Stimulated activated naive CD4-positive, alpha-beta T cell treated with Interleukin-2 at 50 U/mL for 16 hours (primary cell): ENCODE results near the gene PODNL1.

ENCODE experiments used
- DNase-seq: peaks from one replicate; lab custom pipeline; 2025; lab: John Stamatoyannopoulos, UW

The PODNL1 gene, protein sequence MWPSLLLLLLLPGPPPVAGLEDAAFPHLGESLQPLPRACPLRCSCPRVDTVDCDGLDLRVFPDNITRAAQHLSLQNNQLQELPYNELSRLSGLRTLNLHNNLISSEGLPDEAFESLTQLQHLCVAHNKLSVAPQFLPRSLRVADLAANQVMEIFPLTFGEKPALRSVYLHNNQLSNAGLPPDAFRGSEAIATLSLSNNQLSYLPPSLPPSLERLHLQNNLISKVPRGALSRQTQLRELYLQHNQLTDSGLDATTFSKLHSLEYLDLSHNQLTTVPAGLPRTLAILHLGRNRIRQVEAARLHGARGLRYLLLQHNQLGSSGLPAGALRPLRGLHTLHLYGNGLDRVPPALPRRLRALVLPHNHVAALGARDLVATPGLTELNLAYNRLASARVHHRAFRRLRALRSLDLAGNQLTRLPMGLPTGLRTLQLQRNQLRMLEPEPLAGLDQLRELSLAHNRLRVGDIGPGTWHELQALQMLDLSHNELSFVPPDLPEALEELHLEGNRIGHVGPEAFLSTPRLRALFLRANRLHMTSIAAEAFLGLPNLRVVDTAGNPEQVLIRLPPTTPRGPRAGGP

DNA sequence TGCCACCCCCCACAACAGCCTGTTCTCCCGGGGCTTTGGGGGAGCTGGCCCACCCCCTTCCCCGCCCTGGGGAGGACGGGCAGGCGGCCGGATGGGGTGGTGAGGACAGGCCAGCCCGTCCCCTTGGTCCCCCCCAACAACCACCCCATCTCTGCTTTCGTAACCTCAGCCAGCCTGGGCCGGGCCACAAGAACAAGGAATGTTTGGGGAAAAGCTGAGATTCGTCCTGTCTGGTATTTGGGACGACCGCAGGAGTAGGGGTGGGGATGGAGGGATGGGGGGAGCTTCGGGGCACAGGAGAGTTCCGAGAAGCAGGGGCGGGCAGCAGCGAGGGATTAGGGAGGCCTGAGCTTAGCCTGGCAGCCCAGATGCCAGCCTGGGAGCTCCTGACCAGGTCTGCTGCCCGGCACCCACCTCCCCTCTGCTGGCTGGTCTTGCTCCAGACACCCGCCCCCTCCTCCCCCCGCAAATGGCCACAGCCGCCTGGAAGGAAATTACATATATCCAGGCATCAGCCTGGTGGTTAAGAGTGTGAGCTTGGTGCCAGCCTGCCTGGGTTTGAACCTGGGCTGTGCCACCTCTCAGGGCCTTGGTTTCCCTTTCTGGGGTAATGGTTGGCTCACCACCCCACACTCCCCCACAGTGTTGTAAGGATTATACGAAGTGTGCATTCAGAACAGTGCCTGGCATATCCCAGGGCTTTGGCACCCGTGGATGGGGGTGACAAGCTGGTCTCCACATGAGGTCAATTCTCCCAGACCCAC lies at the start of gene PODNL1:
TSS of gene PODNL1 (minus strand) at position 117 of the 764 bp plus-strand sequence. CDS start 236 bp downstream, outside the sequence.
- no peak for DNase-seq

DNA sequence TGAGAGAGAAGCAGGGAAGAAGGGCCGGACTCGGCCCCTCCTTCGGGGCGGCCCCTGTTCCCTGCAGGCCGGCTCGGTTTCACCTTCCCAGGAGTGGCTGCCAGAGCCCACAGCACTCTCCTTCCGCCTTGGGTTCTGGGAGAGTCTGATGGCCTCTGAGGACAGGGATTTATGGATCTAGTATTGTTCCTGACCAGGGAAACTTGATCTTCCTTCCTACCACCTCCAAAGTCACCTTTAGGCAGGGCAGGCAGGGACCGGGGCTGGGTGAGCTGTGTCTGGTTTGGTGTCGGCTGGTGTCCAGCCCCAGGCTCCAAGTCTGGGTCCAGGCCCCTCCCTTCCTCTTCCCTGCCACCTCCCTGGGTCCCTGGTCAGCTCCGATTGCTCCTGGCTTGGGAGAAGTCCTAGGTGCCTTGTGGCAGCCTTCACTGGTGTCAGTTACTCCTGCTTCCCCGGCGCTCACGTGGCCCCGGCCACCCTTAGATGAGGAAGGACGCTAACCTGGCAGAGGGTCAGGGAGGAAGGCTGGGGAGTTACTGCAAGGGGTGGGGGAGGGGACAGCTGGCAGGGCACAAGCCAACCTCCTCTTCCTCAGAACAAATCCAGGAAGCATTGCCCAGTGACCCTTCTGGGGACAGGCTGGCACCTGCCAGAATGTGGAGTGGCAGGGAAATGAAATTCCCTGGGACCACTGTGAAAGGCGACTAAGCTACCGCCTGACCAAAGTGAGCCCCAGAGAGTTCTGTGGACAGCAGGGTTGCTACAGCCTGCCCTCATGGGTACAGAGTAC lies 49.1 kb upstream of the PODNL1 start:
- DNase-seq, result no peak

DNA sequence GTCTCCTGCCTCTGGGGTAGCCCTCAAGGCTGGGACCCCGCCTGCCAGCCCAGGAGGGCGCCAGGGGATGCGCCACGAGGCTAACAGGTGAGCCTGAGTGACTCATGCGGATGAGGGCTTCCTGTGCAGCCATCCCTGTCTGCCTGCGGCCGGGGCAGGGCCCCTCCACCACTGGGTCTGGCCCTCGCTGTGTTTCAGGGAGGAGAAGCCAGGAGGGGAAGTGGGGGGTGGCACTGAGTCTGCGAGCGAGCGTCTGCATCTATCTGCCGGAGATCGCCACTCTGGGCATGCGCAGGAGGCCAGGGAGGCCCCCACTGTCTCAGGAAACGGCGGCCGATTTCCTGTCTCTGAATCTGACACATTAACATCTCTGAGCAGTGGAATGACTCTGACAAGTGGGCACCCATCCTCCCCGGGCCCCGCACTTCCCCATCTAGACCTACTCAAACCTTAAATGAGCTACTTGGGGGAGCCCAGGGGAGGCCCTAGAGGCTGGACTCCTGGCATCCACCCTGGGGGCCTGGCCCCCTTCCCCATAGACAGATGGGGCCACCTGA lies 48.2 kb upstream of the PODNL1 start:
- DNase-seq, result peak; percentile 98

DNA sequence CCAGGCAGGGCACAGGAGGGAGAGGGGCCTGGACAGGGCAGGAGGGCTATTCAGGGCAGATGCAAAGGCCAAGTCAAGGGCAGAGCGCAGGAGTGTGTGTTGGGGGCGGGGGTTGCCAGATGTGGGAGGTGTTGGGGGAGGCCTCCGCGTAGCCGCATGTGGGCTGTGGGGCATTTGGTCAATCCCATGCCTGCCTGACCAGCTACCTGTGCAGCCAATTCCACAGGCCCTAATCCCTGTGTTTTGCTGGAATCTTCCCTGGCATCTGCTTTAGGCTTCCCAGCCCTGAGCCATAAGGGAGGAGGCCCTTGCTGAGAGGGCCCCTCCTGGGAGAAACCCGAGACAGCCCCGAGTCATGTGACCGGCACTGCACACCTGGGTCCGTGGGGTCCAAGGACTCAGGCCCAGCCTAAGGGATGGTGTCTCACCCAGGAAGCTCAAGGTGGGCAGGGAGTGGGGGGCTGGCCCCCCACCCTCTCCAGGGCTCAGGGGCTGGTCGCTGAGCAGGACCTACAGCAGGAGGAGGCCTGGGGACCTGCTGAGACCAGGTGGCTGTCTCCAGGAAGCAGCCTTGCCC lies 47.6 kb upstream of the PODNL1 start:
- no peak for DNase-seq

DNA sequence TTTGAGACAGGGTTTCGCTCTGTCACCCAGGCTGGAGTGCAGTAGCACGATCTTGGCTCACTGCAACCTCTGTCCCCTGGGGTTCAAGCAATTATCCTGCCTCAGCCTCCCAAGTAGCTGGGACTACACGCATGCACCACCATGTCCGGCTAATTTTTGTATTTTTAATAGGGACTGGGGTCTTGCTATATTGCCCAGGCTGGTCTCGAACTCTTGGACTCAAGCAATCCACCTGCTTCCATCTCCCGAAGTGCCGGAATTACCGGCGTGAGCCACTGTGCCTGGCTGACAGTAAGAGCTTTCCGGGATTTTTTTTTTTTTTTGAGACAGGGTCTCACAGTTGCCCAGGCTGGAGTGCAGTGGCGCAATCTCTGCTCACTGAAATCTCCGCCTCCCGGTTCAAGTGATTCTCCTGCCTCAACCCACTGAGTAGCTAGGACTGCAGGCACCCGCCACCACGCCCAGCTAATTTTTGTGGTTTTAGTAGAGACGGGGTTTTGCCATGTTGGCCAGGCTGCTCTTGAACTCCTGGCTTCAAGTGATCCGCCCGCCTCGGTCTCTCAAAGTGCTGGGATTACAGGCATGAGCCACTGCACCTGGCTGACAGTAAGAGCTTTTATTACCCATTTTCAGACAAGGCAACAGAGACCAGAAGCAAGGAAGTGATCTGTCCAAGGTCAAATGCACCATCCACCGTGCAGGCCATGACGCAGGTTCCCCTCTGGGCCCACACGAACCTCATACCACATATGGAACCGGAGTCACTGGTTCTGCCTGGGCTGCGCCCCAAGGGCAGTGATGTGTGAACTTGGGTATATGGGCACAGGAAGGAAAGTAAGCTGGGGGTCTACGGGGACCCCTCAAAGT lies 46.9 kb upstream of the PODNL1 start:
- DNase-seq, result no peak

DNA sequence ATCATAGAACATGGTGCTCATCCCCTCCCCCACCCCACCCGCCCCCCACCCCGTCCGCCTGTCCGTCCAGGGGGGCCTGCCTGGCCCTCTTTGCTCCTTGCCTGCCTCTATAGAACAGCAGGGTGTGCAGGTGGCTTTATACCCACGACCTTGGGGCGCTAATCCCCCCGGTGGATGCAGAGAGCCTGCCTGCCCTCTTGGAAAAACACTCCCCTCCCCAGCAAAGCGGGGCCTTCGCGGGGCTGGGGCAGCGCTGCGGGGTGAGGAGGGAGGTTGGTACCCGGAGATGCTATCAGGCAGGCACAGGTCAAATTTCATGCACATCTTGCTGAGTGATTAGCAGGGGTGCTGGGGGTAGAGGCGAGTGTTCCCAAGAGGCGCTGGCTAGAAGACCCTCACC lies 46.0 kb upstream of the PODNL1 start:
- no peak for DNase-seq

DNA sequence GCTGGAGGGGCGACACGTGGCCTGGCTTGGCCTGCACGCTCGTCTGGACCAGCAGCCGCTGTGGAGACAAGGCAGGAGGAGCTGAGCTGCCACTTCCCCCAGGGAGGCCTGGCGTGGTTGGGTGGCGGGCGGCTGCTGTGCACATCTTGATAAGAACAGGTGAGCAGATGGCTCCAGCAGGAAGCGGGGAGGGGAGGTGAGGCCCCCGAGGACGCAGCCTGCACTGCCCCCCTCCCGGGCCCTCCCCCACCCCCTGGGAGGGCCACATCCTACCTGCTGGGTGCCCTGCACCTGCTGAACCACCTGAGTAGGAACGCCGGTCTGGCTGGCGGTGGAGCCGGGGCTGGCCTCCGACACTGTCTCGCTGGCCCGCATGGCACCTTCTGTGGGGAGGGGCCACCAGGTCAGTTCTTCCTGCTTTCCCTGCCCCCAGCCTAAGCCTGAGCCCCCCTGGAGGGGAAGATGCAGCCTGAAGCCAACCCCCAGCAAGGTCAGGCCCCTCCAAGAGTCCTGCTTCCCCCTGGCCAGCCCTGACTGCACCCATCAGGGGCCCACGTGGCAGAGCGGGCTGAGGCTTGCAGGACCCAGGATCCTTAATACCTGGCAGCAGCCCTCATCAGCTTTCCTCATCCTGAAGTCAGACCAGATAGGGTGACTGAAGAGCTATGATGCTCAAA lies 45.1 kb upstream of the PODNL1 start:
- no peak for DNase-seq

DNA sequence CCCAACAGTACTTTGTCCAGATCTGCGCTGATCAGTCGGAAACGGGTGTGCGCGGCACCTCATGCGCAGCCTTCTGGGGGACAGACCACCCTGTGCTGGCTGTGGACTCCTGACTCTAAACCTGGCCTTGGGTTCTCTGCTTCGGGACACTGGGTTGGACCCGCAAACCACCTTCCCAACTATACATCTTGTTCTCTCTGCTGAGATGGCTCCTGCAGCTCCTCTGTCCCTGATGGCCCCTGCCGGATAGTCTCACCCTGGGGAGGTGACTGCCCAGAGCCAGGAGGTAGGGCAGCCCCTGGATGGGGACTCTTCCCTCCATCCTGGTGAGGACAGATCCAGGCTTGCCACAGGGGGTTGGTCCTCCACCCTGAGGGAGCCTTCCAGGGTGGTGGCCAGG lies 44.6 kb upstream of the PODNL1 start:
- no peak for DNase-seq

DNA sequence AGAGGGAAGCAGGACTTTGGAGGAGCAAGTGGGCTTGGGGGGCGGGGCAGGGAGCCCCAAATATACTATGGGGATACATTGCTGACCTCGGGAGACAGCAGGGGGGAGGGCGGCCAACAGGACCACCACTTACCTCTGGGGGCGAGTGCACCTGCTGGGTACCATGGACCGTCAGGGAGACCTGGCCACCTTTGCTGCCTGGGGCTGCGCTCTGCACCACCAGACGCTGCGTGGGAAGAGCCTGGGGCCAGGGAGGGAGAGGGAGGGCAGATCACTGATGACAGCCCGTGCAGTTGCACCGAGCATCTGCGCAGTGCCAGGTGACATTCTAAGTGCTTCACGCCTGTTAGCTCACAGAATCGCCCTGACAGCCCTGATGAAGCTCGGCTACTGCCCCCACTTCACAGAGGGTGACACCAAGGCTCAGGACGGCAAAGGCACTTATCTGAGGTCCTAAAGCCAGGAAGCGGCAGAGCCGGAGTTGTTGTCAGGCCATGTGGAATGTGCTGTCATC lies 43.8 kb upstream of the PODNL1 start:
- no peak for DNase-seq

DNA sequence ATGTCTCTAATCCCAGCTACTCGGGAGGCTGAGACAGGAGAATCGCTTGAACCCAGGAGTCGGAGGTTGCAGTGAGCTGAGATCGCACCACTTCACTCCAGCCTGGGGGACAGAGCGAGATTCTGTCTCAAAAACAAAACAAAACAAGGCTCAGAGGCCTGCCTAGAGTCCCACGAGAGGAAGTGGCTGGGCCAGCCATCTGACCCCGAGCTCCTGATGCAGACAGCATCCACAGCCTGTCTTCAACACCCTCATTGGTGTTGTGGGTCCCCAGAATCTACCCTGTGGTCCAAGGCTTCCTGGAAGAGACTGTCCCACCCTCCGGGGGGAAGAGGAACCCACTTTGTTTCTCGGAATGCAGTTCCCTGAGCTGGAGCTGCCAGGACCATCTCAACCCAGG lies 43.2 kb upstream of the PODNL1 start:
- DNase-seq, result no peak

DNA sequence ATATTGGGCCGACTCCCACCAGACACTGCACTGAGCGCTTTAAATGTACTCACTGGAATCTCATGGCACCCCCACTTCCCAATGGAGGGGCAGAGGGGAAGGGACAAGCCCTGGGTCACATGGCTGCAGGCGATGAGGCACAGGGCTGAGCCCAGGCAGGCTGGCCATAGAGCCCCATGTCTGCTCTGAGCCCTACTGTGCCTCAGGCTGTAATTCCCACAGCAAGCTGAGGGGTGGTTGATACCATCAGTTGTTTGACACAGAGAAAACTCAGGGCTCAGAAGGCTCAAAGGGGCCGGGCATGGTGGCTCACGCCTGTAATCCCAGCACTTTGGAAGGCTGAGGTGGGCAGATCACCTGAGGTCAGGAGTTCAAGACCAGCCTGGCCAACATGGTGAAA lies 42.8 kb upstream of the PODNL1 start:
- DNase-seq, result no peak

DNA sequence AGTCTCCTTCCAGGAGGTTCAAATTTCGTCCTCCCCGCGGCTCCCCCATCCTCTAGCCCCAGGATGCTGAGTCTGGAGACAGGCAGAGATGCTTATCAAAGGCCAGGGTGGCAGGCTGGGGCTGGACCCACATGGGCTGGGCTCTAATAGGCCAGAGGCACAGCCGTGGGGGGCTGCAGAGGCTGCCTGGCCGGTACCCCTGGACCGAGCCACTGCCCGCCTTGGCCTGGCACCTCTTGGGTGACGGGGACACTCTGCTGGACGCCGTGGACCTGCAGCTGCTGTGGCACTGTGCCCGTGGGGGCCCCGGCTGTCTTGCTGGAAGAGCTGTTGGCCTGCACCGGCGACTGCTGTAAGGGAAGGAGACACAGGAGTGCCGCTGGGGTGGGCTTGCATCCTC lies 42.1 kb upstream of the PODNL1 start:
- DNase-seq, result no peak

DNA sequence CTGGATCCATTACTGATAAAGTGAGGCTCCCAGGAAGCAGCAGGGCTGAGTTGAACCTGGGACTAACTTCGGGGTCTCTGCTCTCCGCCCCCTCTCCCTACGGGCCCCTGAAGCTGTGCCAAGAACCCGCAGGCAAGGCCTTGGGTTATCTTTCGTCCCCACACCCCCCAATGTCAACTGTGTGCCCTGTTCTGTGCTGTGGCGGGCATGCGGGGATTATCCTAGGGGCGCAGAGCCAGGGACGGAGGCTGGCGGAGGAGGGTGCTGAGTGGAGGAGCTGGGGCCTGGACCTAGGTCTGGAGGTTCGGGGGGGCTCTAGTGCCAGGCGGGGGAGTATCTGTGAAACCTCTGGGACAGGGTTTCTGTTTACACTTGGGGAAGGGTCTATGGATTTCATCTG lies 41.5 kb upstream of the PODNL1 start:
- DNase-seq, result no peak

DNA sequence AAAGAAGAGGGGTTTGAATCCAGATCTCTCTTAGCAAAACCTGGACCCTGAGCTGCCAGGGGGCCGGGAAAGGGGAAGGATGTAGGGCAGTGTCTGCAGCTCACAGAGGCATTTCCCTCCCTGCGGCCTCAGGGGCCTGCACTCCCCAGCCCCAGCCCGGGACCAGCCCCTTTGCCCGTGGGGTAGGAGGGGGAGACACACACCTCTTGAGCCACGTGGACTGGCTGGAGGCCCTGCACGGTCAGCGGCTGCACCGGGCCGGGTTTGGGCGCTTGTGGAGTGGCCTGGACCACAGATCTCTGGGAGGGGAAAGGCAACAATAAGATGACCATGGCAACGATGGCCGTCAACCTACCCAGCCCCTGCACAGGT lies 41.0 kb upstream of the PODNL1 start:
- no peak for DNase-seq

DNA sequence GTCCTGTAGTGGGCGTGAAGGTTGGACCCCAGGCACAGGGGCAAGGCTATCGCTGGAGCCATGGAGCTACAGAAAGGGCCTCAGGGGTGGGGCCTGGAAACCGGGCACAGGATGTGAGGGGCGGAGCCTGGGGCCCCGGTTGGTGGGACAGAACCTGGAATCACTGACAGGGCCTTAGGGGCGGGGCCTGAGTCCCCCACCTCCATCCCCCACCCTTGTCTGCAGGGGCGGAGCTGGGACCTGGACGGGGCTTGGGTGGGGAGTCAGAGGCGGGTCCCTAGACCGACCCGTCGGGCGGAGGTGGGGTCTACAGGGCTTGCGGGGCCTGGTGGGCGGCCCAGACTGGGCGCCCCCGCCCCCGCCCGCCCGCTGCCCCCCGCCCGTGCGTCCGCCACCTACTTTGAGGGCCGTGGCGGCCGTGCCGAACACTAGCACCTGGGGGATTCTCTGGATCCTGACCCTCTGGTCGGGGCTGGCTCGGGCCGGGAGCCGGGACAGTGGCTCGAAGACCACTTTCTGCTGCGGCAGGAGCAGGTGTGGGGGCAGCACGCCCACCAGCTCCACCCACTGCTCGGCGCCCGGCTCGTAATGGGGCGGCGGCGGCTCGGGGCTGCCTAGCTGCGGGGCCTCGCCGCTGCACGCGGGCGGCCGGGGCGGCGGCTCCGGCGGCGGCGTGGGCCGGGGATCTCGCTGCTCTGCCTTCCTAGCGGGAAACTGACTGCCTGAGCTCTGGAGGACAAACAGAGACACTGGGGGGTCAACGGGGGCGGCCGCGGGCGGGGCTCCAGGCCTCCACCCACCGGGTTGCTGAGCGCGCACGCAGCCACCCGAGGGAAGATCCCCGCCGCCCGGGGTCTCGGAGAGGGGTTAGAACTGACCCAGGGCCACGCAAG lies 40.4 kb upstream of the PODNL1 start:
- no peak for DNase-seq

DNA sequence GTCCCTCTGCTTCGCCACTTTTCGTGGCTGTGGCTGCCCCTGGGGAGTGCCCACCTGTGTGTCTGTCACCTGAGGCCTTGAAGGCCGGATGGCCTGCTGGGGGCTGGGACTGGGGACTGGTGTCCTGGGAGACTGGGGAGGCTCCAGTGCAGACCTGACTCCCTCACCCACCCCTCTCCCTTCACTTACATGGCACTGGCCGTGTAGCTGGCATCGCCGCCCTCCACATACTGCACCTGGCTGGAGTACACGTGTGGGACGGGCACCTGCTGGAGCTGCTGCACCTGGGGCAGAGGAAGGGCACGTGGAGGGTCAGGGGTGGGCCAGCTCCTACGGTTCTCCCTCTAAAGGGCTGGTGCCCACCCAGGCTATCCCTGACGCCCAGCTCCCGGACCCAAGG lies 39.6 kb upstream of the PODNL1 start:
- no peak for DNase-seq

DNA sequence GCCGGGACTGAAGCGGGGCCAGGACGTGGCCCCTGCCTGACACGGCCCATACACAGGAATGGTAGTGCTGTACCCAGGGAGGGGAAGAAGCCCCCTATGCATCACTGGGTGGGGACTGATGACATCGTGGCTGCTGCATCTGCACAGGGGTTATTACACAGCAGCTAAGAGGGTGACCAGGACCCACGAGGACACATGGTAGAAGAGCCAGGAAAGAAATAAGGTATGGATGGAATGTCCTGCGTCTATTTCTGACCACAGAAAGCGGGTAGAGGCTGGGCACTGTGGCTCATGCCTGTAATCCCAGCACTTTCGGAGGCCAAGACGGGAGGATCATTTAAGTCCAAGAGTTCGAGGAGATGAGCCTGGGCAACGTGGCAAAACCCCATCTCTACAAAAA lies 38.2 kb upstream of the PODNL1 start:
- DNase-seq, result no peak

DNA sequence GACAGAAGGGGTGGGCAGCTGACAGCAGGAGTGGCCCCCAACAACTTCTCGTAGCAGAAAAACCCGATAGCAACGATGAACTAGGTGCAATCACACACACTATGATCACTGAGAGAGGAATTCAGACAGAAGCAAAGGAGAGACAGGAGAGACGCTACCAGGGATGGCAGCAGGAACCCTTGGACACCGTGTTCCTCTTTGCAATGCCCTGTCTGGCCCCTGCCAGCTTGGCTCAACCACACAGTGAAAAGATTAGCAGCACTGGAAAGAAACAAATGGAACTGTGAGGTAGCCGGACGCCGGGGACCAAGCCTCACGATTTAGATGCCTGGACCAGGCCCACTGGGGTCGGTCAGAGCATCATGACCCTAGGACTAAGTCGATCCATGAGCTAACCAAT lies 37.7 kb upstream of the PODNL1 start:
- no peak for DNase-seq

DNA sequence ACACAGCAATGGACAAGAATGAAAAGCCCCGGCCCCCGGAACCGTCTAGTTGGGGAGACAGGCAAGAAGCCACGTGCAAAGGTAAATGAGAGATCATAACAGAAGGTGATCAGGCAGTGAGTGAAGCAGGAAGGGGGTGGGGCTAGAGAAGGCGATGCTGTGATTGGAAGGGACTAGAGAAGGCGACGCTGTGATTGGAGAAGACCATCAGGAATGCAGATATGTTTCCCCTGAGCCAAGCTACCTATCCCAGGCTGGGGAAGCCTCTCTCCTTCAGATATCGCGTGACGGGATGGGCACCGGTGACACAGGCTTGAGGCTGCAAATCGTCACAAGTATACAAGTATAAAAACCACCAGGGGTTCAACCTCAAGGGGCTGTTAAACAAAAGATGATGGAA lies 35.9 kb upstream of the PODNL1 start:
- peak; percentile 15 for DNase-seq
